A172 (cell line): Measurements from ENCODE around the gene DCAF5. TPM values are rescaled to one million over a fixed set of nuclear protein-coding genes. Genes with fewer than 3 reads are reported as not detected.

Source experiments
- DNase-seq: peaks from one replicate; pipeline ENCODE4 v3.0.0-alpha.2; 2015; ENCODE audit warnings: low spot score
- total RNA-seq: library from RNA; depleted of rRNA; stranded (reverse); fragments of >200 nt; shearing (Covaris generic); gene quantifications from 2 replicates; pipeline ENCODE4 v1.2.3, GENCODE V29; 2014

Gene DCAF5
- total RNA-seq, 1 experiment from 2014 or later, result 3.9 TPM

- DNase-seq, result no peak
Observed at GRCh38 chr14:69149461-69150244, 3.3 kb downstream of the DCAF5 start.

- DNase-seq, result no peak
Observed at GRCh38 chr14:69142101-69142500, 10.8 kb downstream of the DCAF5 start.

GRCh38 chr14:69141550-69141949 lies 11.4 kb downstream of the DCAF5 start:
- DNase-seq, result no peak

GRCh38 chr14:69139743-69140142 lies 13.2 kb downstream of the DCAF5 start:
- no peak for DNase-seq

GRCh38 chr14:69137843-69138535 lies 14.9 kb downstream of the DCAF5 start:
- DNase-seq, result no peak

- no peak for DNase-seq
Observed at GRCh38 chr14:69137416-69137815, 15.5 kb downstream of the DCAF5 start.

GRCh38 chr14:69135133-69135532 lies 17.8 kb downstream of the DCAF5 start:
- no peak for DNase-seq

- DNase-seq, result peak; percentile 42
Observed at GRCh38 chr14:69133206-69134125, 19.5 kb downstream of the DCAF5 start.

GRCh38 chr14:69132513-69133181 lies 20.3 kb downstream of the DCAF5 start:
- no peak for DNase-seq

- no peak for DNase-seq
Observed at GRCh38 chr14:69131176-69131575, 21.7 kb downstream of the DCAF5 start.

- DNase-seq, result peak; percentile 62
Observed at GRCh38 chr14:69129264-69129880, 23.5 kb downstream of the DCAF5 start.

GRCh38 chr14:69118305-69118704 lies 34.6 kb downstream of the DCAF5 start:
- no peak for DNase-seq

- DNase-seq, result no peak
Observed at GRCh38 chr14:69117020-69117767, 35.7 kb downstream of the DCAF5 start.

GRCh38 chr14:69115407-69116185 lies 37.3 kb downstream of the DCAF5 start:
- DNase-seq, result no peak

- DNase-seq, result no peak
Observed at GRCh38 chr14:69114763-69115162, 38.2 kb downstream of the DCAF5 start.

- DNase-seq, result no peak
Observed at GRCh38 chr14:69108358-69108757, 44.6 kb downstream of the DCAF5 start.

GRCh38 chr14:69107407-69108003 lies 45.4 kb downstream of the DCAF5 start:
- peak; percentile 62 for DNase-seq

GRCh38 chr14:69106451-69106850 lies 46.5 kb downstream of the DCAF5 start:
- no peak for DNase-seq

GRCh38 chr14:69105326-69105725 lies 47.6 kb downstream of the DCAF5 start:
- DNase-seq, result no peak
